H1 (cell line): ENCODE measurements around the gene STEAP3. TPM values are rescaled to one million over a fixed set of nuclear protein-coding genes. Genes with fewer than 3 reads are reported as not detected.

Source experiments
- CTCF ChIA-PET: fragments of 300-600 bp; sonication (Branson Sonifier 250); formaldehyde crosslinking; loops from one replicate; lab custom pipeline; 2021; ENCODE audit not compliant: partially characterized antibody; lab: Charles Lee
- POLR2A ChIA-PET: fragments of 300-600 bp; sonication (Branson Sonifier 250); formaldehyde crosslinking; loops from one replicate; lab custom pipeline; 2021; ENCODE audit warnings: inconsistent platforms; ENCODE audit not compliant: partially characterized antibody; lab: Charles Lee
- DNase-seq, 2 experiments: peaks; one replicate each; pipeline versions ENCODE4 v3.0.0 to v3.0.0-alpha.2; 2010 to 2022; ENCODE audit warnings: low spot score in 2 of 2, low read depth in 1 of 2, mixed read lengths in 1 of 2
- FAIRE-seq: peaks from 2 replicates; lab custom pipeline; 2011; peaks lifted over from hg19 to GRCh38; lab: Jason Lieb, UNC
- H2AFZ ChIP-seq: 2 replicates; pipeline ENCODE4 v1.8.1; 2012; ENCODE audit warnings: low read length, inconsistent platforms
- H2AK5ac ChIP-seq: 2 replicates; pipeline ENCODE4 v1.6.1; 2013; ENCODE audit warnings: low read depth, low read length
- H2BK120ac ChIP-seq: replicated peaks from 2 replicates; pipeline ENCODE3; 2013; ENCODE audit warnings: low read depth, low read length, inconsistent platforms
- H2BK12ac ChIP-seq: 2 replicates; pipeline ENCODE4 v1.6.1; 2013; ENCODE audit warnings: low read depth, low read length
- H2BK15ac ChIP-seq: 2 replicates; pipeline ENCODE4 v1.6.1; 2013; ENCODE audit warnings: low read length
- H2BK20ac ChIP-seq: 2 replicates; pipeline ENCODE4 v1.6.1; 2013; ENCODE audit warnings: low read length
- H2BK5ac ChIP-seq: 2 replicates; pipeline ENCODE4 v1.6.1; 2013; ENCODE audit warnings: low read depth, low read length
- H3K14ac ChIP-seq: 2 replicates; pipeline ENCODE4 v1.6.1; 2013; ENCODE audit warnings: inconsistent platforms; ENCODE audit not compliant: insufficient read length
- H3K18ac ChIP-seq: 2 replicates; pipeline ENCODE4 v1.6.1; 2013; ENCODE audit warnings: low read length; ENCODE audit errors: extremely low read depth
- H3K23ac ChIP-seq: 2 replicates; pipeline ENCODE4 v1.6.1; 2013; ENCODE audit warnings: inconsistent platforms; ENCODE audit not compliant: insufficient read length
- H3K23me2 ChIP-seq: 2 replicates; pipeline ENCODE4 v1.6.1; 2013; ENCODE audit warnings: low read depth, low read length
- H3K27ac ChIP-seq: 2 replicates; pipeline ENCODE4 v1.6.1; 2011; ENCODE audit warnings: low read depth, low read length, inconsistent platforms
- H3K27me3 ChIP-seq, 4 experiments: replicated peaks in 1 of 4; 1 replicate in 1 of 4; 2 replicates in 3 of 4; pipeline versions ENCODE4 v1.6.1 to v1.8.1; 2011 to 2013; ENCODE audit warnings: low read length in 3 of 4, mild to moderate bottlenecking in 3 of 4, inconsistent platforms in 2 of 4, mixed read lengths in 2 of 4, moderate library complexity in 1 of 4; ENCODE audit not compliant: control insufficient read depth in 3 of 4, insufficient read depth in 3 of 4; ENCODE audit errors: extremely low read depth in 1 of 4
- H3K36me3 ChIP-seq, 4 experiments: 2 replicates each; pipeline versions ENCODE4 v1.6.1 to v1.8.1; 2011 to 2013; ENCODE audit warnings: mild to moderate bottlenecking in 4 of 4, low read length in 3 of 4, moderate library complexity in 2 of 4, control low read depth in 1 of 4, inconsistent platforms in 1 of 4; ENCODE audit not compliant: insufficient read depth in 4 of 4, control insufficient read depth in 2 of 4
- H3K4ac ChIP-seq: replicated peaks from 2 replicates; pipeline ENCODE3; 2013; ENCODE audit warnings: low read length, low read depth, mixed read lengths, inconsistent platforms; ENCODE audit not compliant: insufficient read length
- H3K4me1 ChIP-seq, 4 experiments: replicated peaks in 1 of 4; 1 replicate in 1 of 4; 2 replicates in 3 of 4; pipeline versions ENCODE4 v1.6.1 to v1.8.1; 2011 to 2013; ENCODE audit warnings: low read length in 3 of 4, inconsistent platforms in 2 of 4, mixed read lengths in 1 of 4; ENCODE audit not compliant: insufficient read depth in 4 of 4, control insufficient read depth in 3 of 4
- H3K4me2 ChIP-seq, 2 experiments: 2 replicates each; pipeline versions ENCODE4 v1.6.1 to v1.8.1; 2011 to 2013; ENCODE audit warnings: low read depth in 2 of 2, low read length in 2 of 2, control low read depth in 1 of 2, inconsistent platforms in 1 of 2, mild to moderate bottlenecking in 1 of 2; ENCODE audit not compliant: insufficient read depth in 1 of 2
- H3K4me3 ChIP-seq, 4 experiments: fragments of 200-600, 300-600 bp in 1 of 4; sonication (generic), shearing (Covaris generic), sonication (Bioruptor Twin) in 1 of 4; 2 replicates each; pipeline versions ENCODE4 v1.5.1 to v1.8.1; 2011 to 2016; ENCODE audit warnings: low read length in 4 of 4, low read depth in 3 of 4, control low read depth in 2 of 4, inconsistent platforms in 2 of 4, mild to moderate bottlenecking in 2 of 4, mixed read lengths in 1 of 4, moderate library complexity in 1 of 4; ENCODE audit not compliant: insufficient read depth in 2 of 4; ENCODE audit errors: extremely low read depth in 1 of 4
- H3K56ac ChIP-seq: replicated peaks from 2 replicates; pipeline ENCODE3; 2013; ENCODE audit warnings: low read depth, mild to moderate bottlenecking, mixed read lengths, low read length, inconsistent platforms; ENCODE audit not compliant: insufficient read length
- H3K79me1 ChIP-seq: 2 replicates; pipeline ENCODE4 v1.6.1; 2013; ENCODE audit warnings: low read depth, low read length, control low read depth
- H3K79me2 ChIP-seq, 2 experiments: 2 replicates each; pipeline versions ENCODE4 v1.6.1 to v1.8.1; 2012 to 2013; ENCODE audit warnings: low read length in 2 of 2, mild to moderate bottlenecking in 2 of 2, inconsistent platforms in 1 of 2; ENCODE audit not compliant: insufficient read depth in 2 of 2, control insufficient read depth in 1 of 2
- H3K9ac ChIP-seq, 4 experiments: replicated peaks in 1 of 4; 1 replicate in 1 of 4; 2 replicates in 3 of 4; pipeline versions ENCODE4 v1.6.1 to v1.8.1; 2011 to 2013; ENCODE audit warnings: low read depth in 3 of 4, low read length in 3 of 4, control low read depth in 2 of 4, mild to moderate bottlenecking in 2 of 4, moderate library complexity in 2 of 4, inconsistent platforms in 1 of 4; ENCODE audit errors: extremely low read depth in 1 of 4
- H3K9me3 ChIP-seq, 2 experiments: 2 replicates each; pipeline versions ENCODE4 v1.6.1 to v1.8.1; 2012 to 2013; ENCODE audit warnings: mild to moderate bottlenecking in 2 of 2, moderate library complexity in 2 of 2, control low read depth in 1 of 2, inconsistent platforms in 1 of 2, low read depth in 1 of 2, low read length in 1 of 2, mixed read lengths in 1 of 2; ENCODE audit not compliant: insufficient read depth in 2 of 2
- H4K20me1 ChIP-seq, 2 experiments: replicated peaks in 1 of 2; 2 replicates each; pipeline versions ENCODE3 to v1.8.1; 2011 to 2013; ENCODE audit warnings: inconsistent platforms in 2 of 2, low read length in 2 of 2, mild to moderate bottlenecking in 1 of 2; ENCODE audit not compliant: insufficient read depth in 2 of 2, control insufficient read depth in 1 of 2
- H4K5ac ChIP-seq: 2 replicates; pipeline ENCODE4 v1.6.1; 2013; ENCODE audit warnings: low read length, low read depth, mixed read lengths, inconsistent platforms; ENCODE audit not compliant: insufficient read length
- H4K8ac ChIP-seq: 2 replicates; pipeline ENCODE4 v1.8.0; 2013; ENCODE audit warnings: mild to moderate bottlenecking, moderate library complexity, low read length, inconsistent platforms; ENCODE audit not compliant: insufficient read depth; ENCODE audit errors: extremely low read depth
- H4K91ac ChIP-seq: replicated peaks from 2 replicates; pipeline ENCODE3; 2013; ENCODE audit warnings: low read length, mixed read lengths, inconsistent platforms; ENCODE audit not compliant: insufficient read length
- MAFK ChIP-seq: IDR thresholded peaks from 2 replicates; pipeline ENCODE4 v1.6.1; 2012; ENCODE audit warnings: low read depth, mild to moderate bottlenecking, improper control_type of control experiment, low read length
- WGBS, 2 experiments: shearing (Covaris generic) in 1 of 2; methylation state at CpG; one replicate each; pipeline versions ENCODE4 v1.1.6 to v1.1.7; 2013 to 2015; ENCODE audit warnings: low lambda C conversion rate in 2 of 2, mixed read lengths in 2 of 2, inconsistent platforms in 1 of 2, low coverage in 1 of 2, missing lambda C conversion rate in 1 of 2; ENCODE audit not compliant: insufficient replicate concordance in 2 of 2, insufficient coverage in 1 of 2, insufficient read length in 1 of 2; ENCODE audit errors: extremely low coverage in 1 of 2, missing lambda C conversion rate in 1 of 2; 5-methylcytosine and 5-hydroxymethylcytosine counted together
- polyA plus RNA-seq, 7 experiments: library from polyadenylated mRNA; depleted of rRNA in 3 of 7; stranded (reverse) in 5 of 7; unstranded in 2 of 7; fragments of >200 nt in 5 of 7; fragments of 200-250 nt in 2 of 7; gene quantifications; 1 replicate in 5 of 7; 2 replicates in 1 of 7; 4 replicates in 1 of 7; pipeline versions ENCODE4 v1.2.1 to v1.2.3, GENCODE V29; 2011 to 2013; ENCODE audit warnings: missing spikeins in 2 of 7, mixed read lengths in 2 of 7
- total RNA-seq: library from RNA; stranded (reverse); fragmentation: NEBNext Ultra II Directional; extraction: Animal tissue kit (Norgen Biotek cat#: 25700); gene quantifications from 2 replicates; pipeline ENCODE4 v1.2.1, GENCODE V29; 2021
- TF ChIP-seq, protein P1 (sequence below): IDR thresholded peaks from 2 replicates; pipeline ENCODE4 v1.6.1; 2012; ENCODE audit warnings: inconsistent platforms

STEAP3 gene
- total and polyA plus RNA-seq, 2 of the 8 experiments (the other 6 are each of a cell fraction or from before 2014, with no cell fraction given), result 21.7 to 27.9 TPM

- Histone ChIP-seq H2AFZ (no peak overlapping the region), H3K4me2 (no peak overlapping the region), H3K4me1 (peaks cover 6 to 27% (median 16%) of the 10 kb centered on the region in 4 experiments), H2BK15ac (0 out of 2 replicates have a peak overlapping the region, but pooled peaks have one; percentile 62), H2BK20ac (peak overlapping the region; percentile 29; the same call in 1 of the 2 replicates), H4K91ac (peak overlapping the region; percentile 58), H3K27me3 (peaks cover 0 to 12% (median 7%) of the 10 kb centered on the region in 4 experiments; a peak in 5 of 7 replicates), H3K18ac (no peak overlapping the region), H3K23ac (no peak overlapping the region), H3K27ac (no peak overlapping the region), H2BK12ac (peak overlapping the region; percentile 96; the same call in 1 of the 2 replicates), H3K36me3 (no peaks in the 10 kb centered on the region), H3K14ac (no peak overlapping the region), H3K4me3 (no peak overlapping the region), H3K56ac (no peak overlapping the region), H3K9me3 (no peaks in the 10 kb centered on the region), H3K79me1 (no peaks in the 10 kb centered on the region), H4K5ac (no peak overlapping the region), H4K20me1 (no peaks in the 10 kb centered on the region), H3K4ac (no peak overlapping the region), H2AK5ac (no peak overlapping the region), H4K8ac (no peak overlapping the region), H3K9ac (no peak overlapping the region), H2BK120ac (no peak overlapping the region), H3K79me2 (0 out of 4 replicates have a peak, but pooled peaks cover 0 to 2% of the 10 kb centered on the region in 2 experiments), H2BK5ac (peak overlapping the region; percentile 62; the same call in 1 of the 2 replicates), H3K23me2 (peaks cover 11% of the 10 kb centered on the region; the same call in 1 of the 2 replicates)
- WGBS, 2 experiments, result 79% methylated on average over 4 of the region's 6 CpGs; no CpG with 5 or more reads in 1 of the 2 experiments
- no peak for FAIRE-seq
- no peak for DNase-seq
- POLR2A ChIA-PET, result interaction anchor here (1.1 to 1.3 kb wide), 3 partner anchors 10 to 44 kb away, joined by 3 to 5 read pairs (median 3); no protein-coding TSS in a partner anchor
- CTCF ChIA-PET, result interaction anchor here (0.6 to 3.9 kb wide), 13 partner anchors 11 to 256 kb away, joined by 3 to 23 read pairs (median 4); no protein-coding TSS in a partner anchor
- no peak for TF ChIP-seq MAFK
- TF ChIP-seq, protein P1, sequence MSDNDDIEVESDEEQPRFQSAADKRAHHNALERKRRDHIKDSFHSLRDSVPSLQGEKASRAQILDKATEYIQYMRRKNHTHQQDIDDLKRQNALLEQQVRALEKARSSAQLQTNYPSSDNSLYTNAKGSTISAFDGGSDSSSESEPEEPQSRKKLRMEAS, result no peak
Observed at GRCh38 chr2:119219873-119220272, 3.8 kb upstream of the STEAP3 start.
